HepG2 (cell line): ENCODE data around the gene RORC. TPM values are rescaled to one million over a fixed set of nuclear protein-coding genes. Genes with fewer than 3 reads are reported as not detected.

ENCODE experiments used
- ATAC-seq: fragments of 200-7000 bp; cut with Tn5 transposase; 3 replicates; pipeline ENCODE4 v1.9.1; 2020; ENCODE audit warnings: mild to moderate bottlenecking, moderate library complexity
- BruUV-seq: library from RNA; stranded (reverse); fragments of 400-500 nt; replicated peaks from 2 replicates; lab custom pipeline; 2021; lab: Mats Ljungman, UMichigan
- CTCF ChIA-PET: fragments of 300-600 bp; formaldehyde crosslinking; extraction: SDS; loops from one replicate; lab custom pipeline; 2021; ENCODE audit warnings: low total read pairs, inconsistent platforms, low intra/inter-chr PET ratio; lab: Yijun Ruan, JAX
- POLR2A ChIA-PET: fragments of 350-600 bp; sonication (Branson Sonifier 250); formaldehyde crosslinking; loops from one replicate; lab custom pipeline; 2020; ENCODE audit warnings: antibody characterized with exemption, inconsistent platforms; lab: Yijun Ruan, JAX
- DNase-seq: peaks from one replicate; pipeline ENCODE4 v3.0.0-alpha.2; 2015; ENCODE audit warnings: low spot score
- FAIRE-seq: peaks from 3 replicates; lab custom pipeline; 2011; peaks lifted over from hg19 to GRCh38; lab: Jason Lieb, UNC
- H2AFZ ChIP-seq: one replicate; pipeline ENCODE4 v1.6.1; 2011; ENCODE audit warnings: low read length, inconsistent platforms
- H3K27ac ChIP-seq: fragments of 300-600 bp; 3 replicates; pipeline ENCODE4 v1.8.0; 2011; ENCODE audit warnings: mixed run types, mild to moderate bottlenecking, mixed read lengths, low read length, inconsistent platforms; ENCODE audit not compliant: insufficient read depth; ENCODE audit errors: extremely low read length
- H3K27me3 ChIP-seq, 2 experiments: fragments of 200-600 bp in 1 of 2; 2 replicates in 1 of 2; 3 replicates in 1 of 2; pipeline versions ENCODE4 v1.6.0 to v1.8.0; 2011; ENCODE audit warnings: low read length in 2 of 2, mild to moderate bottlenecking in 2 of 2, moderate library complexity in 2 of 2, inconsistent platforms in 1 of 2; ENCODE audit not compliant: insufficient read depth in 2 of 2, control insufficient read depth in 1 of 2
- H3K36me3 ChIP-seq, 2 experiments: fragments of 200-600 bp in 1 of 2; replicated peaks in 1 of 2; 2 replicates in 1 of 2; 3 replicates in 1 of 2; pipeline versions ENCODE4 v1.5.1 to v1.8.0; 2011; ENCODE audit warnings: low read length in 2 of 2, inconsistent platforms in 1 of 2; ENCODE audit not compliant: insufficient read depth in 2 of 2, control insufficient read depth in 1 of 2
- H3K4me1 ChIP-seq: 2 replicates; pipeline ENCODE4 v1.5.1; 2012; ENCODE audit warnings: low read length, inconsistent platforms; ENCODE audit not compliant: insufficient read depth
- H3K4me2 ChIP-seq: 2 replicates; pipeline ENCODE4 v1.6.0; 2011; ENCODE audit warnings: low read depth, low read length, inconsistent platforms
- H3K4me3 ChIP-seq, 3 experiments: fragments of 200-600 bp in 1 of 3; sonication (generic), shearing (Covaris generic) in 1 of 3; replicated peaks in 1 of 3; 2 replicates each; pipeline ENCODE4 v1.5.1; 2011 to 2016; ENCODE audit warnings: low read length in 3 of 3, inconsistent platforms in 2 of 3, low read depth in 2 of 3, mild to moderate bottlenecking in 2 of 3, control low read depth in 1 of 3, mixed read lengths in 1 of 3; ENCODE audit not compliant: insufficient read depth in 1 of 3
- H3K79me2 ChIP-seq: one replicate; pipeline ENCODE4 v1.6.1; 2011; ENCODE audit warnings: low read length, inconsistent platforms; ENCODE audit not compliant: insufficient read depth
- H3K9ac ChIP-seq: 2 replicates; pipeline ENCODE4 v1.6.0; 2011; ENCODE audit warnings: mild to moderate bottlenecking, low read depth, low read length, inconsistent platforms; ENCODE audit not compliant: insufficient read depth
- H3K9me3 ChIP-seq: 2 replicates; pipeline ENCODE4 v1.5.1; 2012; ENCODE audit warnings: mild to moderate bottlenecking, low read length
- H4K20me1 ChIP-seq: 2 replicates; pipeline ENCODE4 v1.6.0; 2011; ENCODE audit warnings: inconsistent platforms, mild to moderate bottlenecking, low read length, moderate library complexity; ENCODE audit not compliant: insufficient read depth
- RBM39 ChIP-seq: fragments of 200-400 bp; formaldehyde crosslinking; IDR thresholded peaks from one replicate; pipeline ENCODE4 v1.6.1; 2018; ENCODE audit warnings: antibody characterized with exemption, mild to moderate bottlenecking, low read depth, low read length; ENCODE audit not compliant: poor library complexity, severe bottlenecking
- ZNF460 ChIP-seq: sonication (generic); formaldehyde crosslinking; IDR thresholded peaks from 2 replicates; pipeline ENCODE4 v1.5.1; 2020; ENCODE audit warnings: missing genetic modification reagents, mild to moderate bottlenecking, borderline replicate concordance
- ZNF878 ChIP-seq: sonication (generic); formaldehyde crosslinking; IDR thresholded peaks from 2 replicates; pipeline ENCODE4 v1.8.1; 2023; ENCODE audit warnings: mild to moderate bottlenecking, missing genetic modification reagents, moderate library complexity
- WGBS: methylation state at CpG from one replicate; pipeline ENCODE4 v1.1.6; 2017; ENCODE audit warnings: low lambda C conversion rate; 5-methylcytosine and 5-hydroxymethylcytosine counted together
- in situ Hi-C: cut with HindIII; loops from 2 replicates; pipeline ENCODE4 v1.10.0; 2017; ENCODE audit warnings: low pct_unique_long_range_greater_than_20kb; ENCODE audit not compliant: extremely low pct_ligation_motif_present
- intact Hi-C: fragments of 100-400 bp; cut with micrococcal nuclease; formaldehyde crosslinking; loops from one replicate; pipeline ENCODE4 v1.10.0; 2022; ENCODE audit not compliant: unreplicated experiment
- polyA plus RNA-seq, 8 experiments: library from polyadenylated mRNA; depleted of rRNA in 3 of 8; stranded (reverse) in 7 of 8; unstranded in 1 of 8; fragments of >200 nt; fragmentation: Illumina TruSeq in 4 of 8; extraction: Trizol in 4 of 8; gene quantifications; 2 replicates each; pipeline versions ENCODE4 v1.2.1 to v1.2.3, GENCODE V29; 2011 to 2016; ENCODE audit warnings: low read depth in 4 of 8, missing spikeins in 1 of 8, mixed read lengths in 1 of 8; ENCODE audit not compliant: insufficient read depth in 1 of 8
- total RNA-seq, 5 experiments: library from RNA; depleted of rRNA; stranded (reverse); fragments of >200 nt; fragmentation: Illumina TruSeq; extraction: Trizol; gene quantifications; 2 replicates each; pipeline ENCODE4 v1.2.3, GENCODE V29; 2016; ENCODE audit warnings: low read depth in 1 of 5
- TF ChIP-seq, protein P1 (sequence below): sonication (generic); formaldehyde crosslinking; IDR thresholded peaks from 2 replicates; pipeline ENCODE4 v1.5.0; 2020; ENCODE audit warnings: missing genetic modification reagents
- TF ChIP-seq, protein P2 (sequence below): sonication (generic); formaldehyde crosslinking; IDR thresholded peaks from 2 replicates; pipeline ENCODE4 v1.4.0; 2020; ENCODE audit warnings: missing genetic modification reagents, mild to moderate bottlenecking, borderline replicate concordance

RORC gene
- total and polyA plus RNA-seq, 2 of the 13 experiments (the other 11 are each of a cell fraction or from before 2014, with no cell fraction given): 2.5 to 6.5 TPM

DNA sequence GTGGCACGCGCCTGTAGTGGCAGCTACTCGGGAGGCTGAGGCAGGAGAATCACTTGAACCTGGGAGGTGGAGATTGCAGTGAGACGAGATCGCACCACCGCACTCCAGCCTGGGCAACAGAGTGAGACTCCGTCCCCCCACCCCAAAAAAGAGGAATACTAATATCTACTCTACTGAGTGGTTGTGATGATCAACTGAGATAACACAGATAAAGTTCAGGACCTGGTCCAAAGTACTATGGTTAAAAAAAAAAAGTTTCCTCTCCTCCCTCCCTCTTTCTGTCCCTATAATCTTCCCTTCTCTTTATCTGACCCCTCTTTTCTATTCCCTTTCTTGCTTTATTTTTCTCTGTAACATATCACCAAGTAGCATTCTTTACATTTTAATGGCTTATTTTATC, 4.0 kb upstream of the RORC start:
- TF ChIP-seq ZNF878 (CRISPR knock-in tag) (0 out of 2 replicates have a peak, but pooled peaks have one; percentile 21), ZNF460 (CRISPR knock-in tag) (peak; percentile 52; the same call in 1 of the 2 replicates), RBM39 (no peak)
- TF ChIP-seq, protein P1, sequence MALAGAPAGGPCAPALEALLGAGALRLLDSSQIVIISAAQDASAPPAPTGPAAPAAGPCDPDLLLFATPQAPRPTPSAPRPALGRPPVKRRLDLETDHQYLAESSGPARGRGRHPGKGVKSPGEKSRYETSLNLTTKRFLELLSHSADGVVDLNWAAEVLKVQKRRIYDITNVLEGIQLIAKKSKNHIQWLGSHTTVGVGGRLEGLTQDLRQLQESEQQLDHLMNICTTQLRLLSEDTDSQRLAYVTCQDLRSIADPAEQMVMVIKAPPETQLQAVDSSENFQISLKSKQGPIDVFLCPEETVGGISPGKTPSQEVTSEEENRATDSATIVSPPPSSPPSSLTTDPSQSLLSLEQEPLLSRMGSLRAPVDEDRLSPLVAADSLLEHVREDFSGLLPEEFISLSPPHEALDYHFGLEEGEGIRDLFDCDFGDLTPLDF (CRISPR knock-in tag): no peak
- TF ChIP-seq, protein P2, sequence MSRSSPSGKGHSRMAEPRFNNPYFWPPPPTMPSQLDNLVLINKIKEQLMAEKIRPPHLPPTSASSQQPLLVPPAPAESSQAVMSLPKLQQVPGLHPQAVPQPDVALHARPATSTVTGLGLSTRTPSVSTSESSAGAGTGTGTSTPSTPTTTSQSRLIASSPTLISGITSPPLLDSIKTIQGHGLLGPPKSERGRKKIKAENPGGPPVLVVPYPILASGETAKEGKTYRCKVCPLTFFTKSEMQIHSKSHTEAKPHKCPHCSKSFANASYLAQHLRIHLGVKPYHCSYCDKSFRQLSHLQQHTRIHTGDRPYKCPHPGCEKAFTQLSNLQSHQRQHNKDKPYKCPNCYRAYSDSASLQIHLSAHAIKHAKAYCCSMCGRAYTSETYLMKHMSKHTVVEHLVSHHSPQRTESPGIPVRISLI (CRISPR knock-in tag): peak; percentile 35; the same call in 1 of the 2 replicates
- BruUV-seq: no TSS peak
- ChIA-PET POLR2A (no interaction called here), CTCF (interaction anchor here (1.1 to 2.5 kb wide), 4 partner anchors 101 to 301 kb away, joined by 4 to 14 read pairs (median 10); no protein-coding TSS in a partner anchor)
- H3K9me3 ChIP-seq: no peaks in the 10 kb centered on the region
- peaks cover 83% of the 10 kb centered on the region for H3K4me1 ChIP-seq
- no peak overlapping the region for H3K9ac ChIP-seq
- H4K20me1 ChIP-seq: no peaks in the 10 kb centered on the region
- WGBS: 77% methylated on average over 7 of the region's 7 CpGs
- in situ Hi-C loops (loop anchor here (10.0 kb wide), 2 partner anchors 121 to 241 kb away; partner anchors contain the start of gene CELF3), intact Hi-C loops (loop anchor here (10.0 kb wide), 3 partner anchors 71 to 391 kb away; partner anchors contain the start of genes MRPL9 and TUFT1)
- H3K27me3 ChIP-seq: no peaks in the 10 kb centered on the region; a peak in 2 of 5 replicates
- no peak for ATAC-seq
- H3K4me3 ChIP-seq: no peak overlapping the region
- no peak for FAIRE-seq
- no peaks in the 10 kb centered on the region for H3K36me3 ChIP-seq
- H3K79me2 ChIP-seq: no peaks in the 10 kb centered on the region
- H3K27ac ChIP-seq: no peak overlapping the region
- no peak overlapping the region for H2AFZ ChIP-seq
- no peak for DNase-seq
- no peak overlapping the region for H3K4me2 ChIP-seq
